HEK293 (cell line): Measurements from ENCODE around the gene UBE2D1.
A peak's percentile ranks its signal among the peaks of the same experiment; 100 is the strongest.

Experiments used
- CTCF ChIA-PET: fragments of 350-600 bp; formaldehyde crosslinking; extraction: SDS; loops from one replicate; lab custom pipeline; 2021; ENCODE audit warnings: antibody characterized with exemption; lab: Yijun Ruan, JAX
- POLR2A ChIA-PET: fragments of 300-600 bp; formaldehyde crosslinking; extraction: SDS; loops from one replicate; lab custom pipeline; 2020; ENCODE audit warnings: antibody characterized with exemption, inconsistent platforms; lab: Yijun Ruan, JAX
- H3K27ac ChIP-seq: fragments of 200-500 bp; sonication (Bioruptor generic); 2 replicates; pipeline ENCODE4 v1.5.1; 2014; ENCODE audit warnings: low read depth, low read length, control low read depth, inconsistent platforms; ENCODE audit errors: extremely low read depth
- H3K36me3 ChIP-seq, 2 experiments: fragments of 200-500 bp in 1 of 2; sonication (Bioruptor generic) in 1 of 2; 1 replicate in 1 of 2; 2 replicates in 1 of 2; pipeline ENCODE4 v1.5.1; 2014 to 2017; ENCODE audit warnings: inconsistent platforms in 2 of 2, low read length in 2 of 2; ENCODE audit not compliant: control insufficient read depth in 2 of 2, insufficient read depth in 1 of 2
- H3K4me1 ChIP-seq: fragments of 200-500 bp; sonication (Bioruptor generic); 2 replicates; pipeline ENCODE4 v1.5.1; 2014; ENCODE audit warnings: mild to moderate bottlenecking, low read length, inconsistent platforms; ENCODE audit not compliant: control insufficient read depth, insufficient read depth
- H3K4me3 ChIP-seq: 2 replicates; pipeline ENCODE4 v1.5.1; 2011; ENCODE audit warnings: low read depth, mild to moderate bottlenecking, control low read depth, low read length, moderate library complexity
- H3K9me3 ChIP-seq: fragments of 200-500 bp; sonication (Bioruptor generic); 2 replicates; pipeline ENCODE4 v1.5.1; 2014; ENCODE audit warnings: low read depth, low read length, inconsistent platforms; ENCODE audit not compliant: control insufficient read depth, insufficient read depth
- BCL11A ChIP-seq: fragments of 450-650 bp; formaldehyde crosslinking; IDR thresholded peaks from 2 replicates; pipeline ENCODE4 v1.5.1; 2016; ENCODE audit warnings: low read depth, missing biosample characterization, missing genetic modification characterization
- GFI1B ChIP-seq: fragments of 450-650 bp; formaldehyde crosslinking; IDR thresholded peaks from 2 replicates; pipeline ENCODE4 v1.5.1; 2016; ENCODE audit warnings: missing biosample characterization, missing genetic modification characterization
- KLF7 ChIP-seq: fragments of 450-650 bp; formaldehyde crosslinking; IDR thresholded peaks from 2 replicates; pipeline ENCODE4 v1.5.1; 2016; ENCODE audit warnings: missing biosample characterization, missing genetic modification characterization, borderline replicate concordance
- PRDM1 ChIP-seq: fragments of 450-650 bp; formaldehyde crosslinking; IDR thresholded peaks from 2 replicates; pipeline ENCODE4; 2016; ENCODE audit warnings: missing biosample characterization, missing genetic modification characterization
- WT1 ChIP-seq: fragments of 450-650 bp; formaldehyde crosslinking; IDR thresholded peaks from 2 replicates; pipeline ENCODE4 v1.5.1; 2016; ENCODE audit warnings: missing biosample characterization, missing genetic modification characterization
- ZNF138 ChIP-seq: fragments of 450-650 bp; formaldehyde crosslinking; IDR thresholded peaks from 2 replicates; pipeline ENCODE4 v1.5.1; 2016; ENCODE audit warnings: missing biosample characterization, missing genetic modification characterization, borderline replicate concordance
- ZNF140 ChIP-seq: fragments of 450-650 bp; formaldehyde crosslinking; IDR thresholded peaks from 2 replicates; pipeline ENCODE4 v1.5.1; 2016; ENCODE audit warnings: missing biosample characterization, missing genetic modification characterization
- ZNF157 ChIP-seq: fragments of 450-650 bp; formaldehyde crosslinking; IDR thresholded peaks from 2 replicates; pipeline ENCODE4 v1.5.1; 2016; ENCODE audit warnings: missing biosample characterization, missing genetic modification characterization
- ZNF184 ChIP-seq: fragments of 450-650 bp; IDR thresholded peaks from 2 replicates; pipeline ENCODE4 v1.5.1; 2018; ENCODE audit warnings: missing biosample characterization, mild to moderate bottlenecking, missing genetic modification characterization
- ZNF214 ChIP-seq: fragments of 450-650 bp; formaldehyde crosslinking; IDR thresholded peaks from 2 replicates; pipeline ENCODE4 v1.5.1; 2017; ENCODE audit warnings: missing biosample characterization, mild to moderate bottlenecking, missing genetic modification characterization, borderline replicate concordance
- ZNF324 ChIP-seq: fragments of 450-650 bp; formaldehyde crosslinking; IDR thresholded peaks from 2 replicates; pipeline ENCODE4 v1.5.1; 2016; ENCODE audit warnings: missing biosample characterization, missing genetic modification characterization
- ZNF514 ChIP-seq: fragments of 450-650 bp; formaldehyde crosslinking; IDR thresholded peaks from 2 replicates; pipeline ENCODE4 v1.5.1; 2016; ENCODE audit warnings: missing biosample characterization, missing genetic modification characterization
- ZNF561 ChIP-seq: fragments of 450-650 bp; IDR thresholded peaks from 2 replicates; pipeline ENCODE4 v1.5.1; 2018; ENCODE audit warnings: missing biosample characterization, missing genetic modification characterization, borderline replicate concordance
- ZNF600 ChIP-seq: fragments of 450-650 bp; formaldehyde crosslinking; IDR thresholded peaks from 2 replicates; pipeline ENCODE4 v1.5.1; 2016; ENCODE audit warnings: missing biosample characterization, missing genetic modification characterization
- ZNF654 ChIP-seq: fragments of 450-650 bp; formaldehyde crosslinking; IDR thresholded peaks from 2 replicates; pipeline ENCODE4 v1.5.1; 2016; ENCODE audit warnings: low read depth, missing biosample characterization, missing genetic modification characterization
- ZNF660 ChIP-seq: fragments of 450-650 bp; IDR thresholded peaks from 2 replicates; pipeline ENCODE4 v1.5.1; 2018; ENCODE audit warnings: missing biosample characterization, mild to moderate bottlenecking, missing genetic modification characterization
- ZNF776 ChIP-seq: fragments of 450-650 bp; formaldehyde crosslinking; IDR thresholded peaks from 2 replicates; pipeline ENCODE4 v1.5.0; 2017; ENCODE audit warnings: missing biosample characterization, missing genetic modification characterization, borderline replicate concordance
- ZNF791 ChIP-seq: fragments of 450-650 bp; formaldehyde crosslinking; IDR thresholded peaks from 2 replicates; pipeline ENCODE4 v1.5.1; 2016; ENCODE audit warnings: missing biosample characterization, missing genetic modification characterization
- TF ChIP-seq, protein P1 (sequence below): fragments of 450-650 bp; formaldehyde crosslinking; IDR thresholded peaks from 2 replicates; pipeline ENCODE4 v1.5.1; 2016; ENCODE audit warnings: missing biosample characterization, missing genetic modification characterization
- TF ChIP-seq, protein P2 (sequence below): fragments of 450-650 bp; formaldehyde crosslinking; IDR thresholded peaks from 2 replicates; pipeline ENCODE4 v1.5.1; 2016; ENCODE audit warnings: missing biosample characterization, missing genetic modification characterization
- TF ChIP-seq, protein P3 (sequence below): fragments of 450-650 bp; formaldehyde crosslinking; IDR thresholded peaks from 2 replicates; pipeline ENCODE4 v1.5.1; 2016; ENCODE audit warnings: missing biosample characterization, missing genetic modification characterization
- TF ChIP-seq, protein P4 (sequence below): fragments of 450-650 bp; formaldehyde crosslinking; IDR thresholded peaks from 2 replicates; pipeline ENCODE4 v1.5.1; 2016; ENCODE audit warnings: missing biosample characterization, missing genetic modification characterization
- TF ChIP-seq, protein P5 (sequence below): IDR thresholded peaks from 2 replicates; pipeline ENCODE4 v1.6.1; 2011; ENCODE audit warnings: mild to moderate bottlenecking, low read depth, low read length, borderline replicate concordance
- TF ChIP-seq, protein P6 (sequence below): fragments of 450-650 bp; formaldehyde crosslinking; IDR thresholded peaks from 2 replicates; pipeline ENCODE4 v1.5.1; 2016; ENCODE audit warnings: missing biosample characterization, missing genetic modification characterization

The UBE2D1 gene

DNA sequence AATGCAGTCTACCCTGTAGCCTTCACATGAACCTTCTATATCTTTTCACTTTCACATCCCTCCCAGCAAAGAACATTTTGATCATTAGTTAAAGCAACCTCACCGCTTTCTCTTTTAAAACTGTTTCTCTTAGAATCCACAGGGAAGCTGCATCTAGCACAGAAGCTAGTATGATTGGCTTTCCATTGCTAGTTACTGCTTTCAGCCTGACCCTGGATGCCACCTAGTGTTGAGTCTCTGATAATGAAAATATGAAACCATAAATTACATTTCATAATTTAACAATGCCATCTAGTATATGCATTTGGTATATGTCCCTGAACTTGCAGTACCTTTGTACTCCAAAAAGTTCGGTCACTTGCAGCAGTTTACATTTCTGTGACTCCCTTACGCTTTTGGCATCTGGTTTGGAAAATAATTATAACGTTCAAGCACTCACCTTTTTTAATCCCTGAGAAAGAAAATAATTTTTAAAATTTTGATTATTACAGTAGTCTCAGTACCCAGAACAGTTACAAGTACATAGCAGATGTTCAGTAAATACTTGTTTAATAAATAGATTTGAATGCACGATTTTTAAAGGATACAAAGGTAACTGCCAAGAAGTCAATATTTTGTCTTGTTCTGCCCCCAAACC, 43.1 kb upstream of the UBE2D1 start:
- CTCF ChIA-PET = interaction anchor here (0.6 to 4.0 kb wide), 14 partner anchors 8 to 119 kb away, joined by 3 to 103 read pairs (median 4); partner anchors contain the start of gene CISD1
- H3K36me3 ChIP-seq = peaks cover 0 to 3% of the 10 kb centered on the region in 2 experiments
- H3K27ac ChIP-seq = no peak overlapping the region
- no peak for TF ChIP-seq ZNF138 (tag by site-specific recombination)
- TF ChIP-seq, protein P1, sequence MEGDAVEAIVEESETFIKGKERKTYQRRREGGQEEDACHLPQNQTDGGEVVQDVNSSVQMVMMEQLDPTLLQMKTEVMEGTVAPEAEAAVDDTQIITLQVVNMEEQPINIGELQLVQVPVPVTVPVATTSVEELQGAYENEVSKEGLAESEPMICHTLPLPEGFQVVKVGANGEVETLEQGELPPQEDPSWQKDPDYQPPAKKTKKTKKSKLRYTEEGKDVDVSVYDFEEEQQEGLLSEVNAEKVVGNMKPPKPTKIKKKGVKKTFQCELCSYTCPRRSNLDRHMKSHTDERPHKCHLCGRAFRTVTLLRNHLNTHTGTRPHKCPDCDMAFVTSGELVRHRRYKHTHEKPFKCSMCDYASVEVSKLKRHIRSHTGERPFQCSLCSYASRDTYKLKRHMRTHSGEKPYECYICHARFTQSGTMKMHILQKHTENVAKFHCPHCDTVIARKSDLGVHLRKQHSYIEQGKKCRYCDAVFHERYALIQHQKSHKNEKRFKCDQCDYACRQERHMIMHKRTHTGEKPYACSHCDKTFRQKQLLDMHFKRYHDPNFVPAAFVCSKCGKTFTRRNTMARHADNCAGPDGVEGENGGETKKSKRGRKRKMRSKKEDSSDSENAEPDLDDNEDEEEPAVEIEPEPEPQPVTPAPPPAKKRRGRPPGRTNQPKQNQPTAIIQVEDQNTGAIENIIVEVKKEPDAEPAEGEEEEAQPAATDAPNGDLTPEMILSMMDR (tag by site-specific recombination) = peak; percentile 58; the same call in 1 of the 2 replicates
- TF ChIP-seq PRDM1 = peak; percentile 60
- TF ChIP-seq ZNF654 (tag by site-specific recombination) = peak; percentile 66
- 0 out of 2 replicates have a peak, but pooled peaks have one; percentile 22 for TF ChIP-seq ZNF660 (tag by site-specific recombination)
- no peak overlapping the region for H3K4me3 ChIP-seq
- H3K4me1 ChIP-seq = no peaks in the 10 kb centered on the region
- POLR2A ChIA-PET = interaction anchor here (1.2 to 2.9 kb wide), 2 partner anchors 22 to 43 kb away, joined by 3 to 12 read pairs; partner anchors contain the start of genes CISD1 and UBE2D1
- no peaks in the 10 kb centered on the region for H3K9me3 ChIP-seq

DNA sequence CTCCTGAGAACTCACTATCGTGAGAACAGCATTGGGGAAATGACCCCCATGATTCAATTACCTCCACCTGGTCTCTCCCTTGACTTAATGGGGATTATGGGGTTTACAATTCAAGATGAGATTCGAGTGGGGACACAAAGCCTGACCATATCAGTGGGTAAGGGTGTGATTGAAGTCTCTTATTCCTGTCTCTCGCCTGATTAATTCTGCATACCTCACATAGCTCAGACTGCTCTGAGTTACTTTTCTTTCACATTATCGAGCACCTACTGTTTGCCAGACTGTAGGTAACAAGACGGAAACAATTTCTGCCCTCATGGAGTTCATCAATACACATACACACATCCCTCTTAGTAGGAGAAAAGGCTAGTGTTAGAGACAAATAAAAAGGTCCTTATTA, 40.8 kb upstream of the UBE2D1 start:
- Histone ChIP-seq H3K27ac (no peak overlapping the region), H3K4me3 (no peak overlapping the region), H3K9me3 (no peaks in the 10 kb centered on the region), H3K36me3 (peaks cover 0 to 3% of the 10 kb centered on the region in 2 experiments; a peak in 1 of 3 replicates), H3K4me1 (no peaks in the 10 kb centered on the region)
- CTCF ChIA-PET = interaction anchor here (0.6 to 3.5 kb wide), 2 partner anchors 91 to 117 kb away, joined by 3 to 24 read pairs; no protein-coding TSS in a partner anchor
- POLR2A ChIA-PET = interaction anchor here (1.2 kb wide), 1 partner anchor 25 kb away, joined by 3 read pairs; the partner anchor contains the start of gene CISD1
- TF ChIP-seq, protein P2, sequence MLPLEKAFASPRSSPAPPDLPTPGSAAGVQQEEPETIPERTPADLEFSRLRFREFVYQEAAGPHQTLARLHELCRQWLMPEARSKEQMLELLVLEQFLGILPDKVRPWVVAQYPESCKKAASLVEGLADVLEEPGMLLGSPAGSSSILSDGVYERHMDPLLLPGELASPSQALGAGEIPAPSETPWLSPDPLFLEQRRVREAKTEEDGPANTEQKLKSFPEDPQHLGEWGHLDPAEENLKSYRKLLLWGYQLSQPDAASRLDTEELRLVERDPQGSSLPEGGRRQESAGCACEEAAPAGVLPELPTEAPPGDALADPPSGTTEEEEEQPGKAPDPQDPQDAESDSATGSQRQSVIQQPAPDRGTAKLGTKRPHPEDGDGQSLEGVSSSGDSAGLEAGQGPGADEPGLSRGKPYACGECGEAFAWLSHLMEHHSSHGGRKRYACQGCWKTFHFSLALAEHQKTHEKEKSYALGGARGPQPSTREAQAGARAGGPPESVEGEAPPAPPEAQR (tag by site-specific recombination) = no peak
- TF ChIP-seq, protein P3, sequence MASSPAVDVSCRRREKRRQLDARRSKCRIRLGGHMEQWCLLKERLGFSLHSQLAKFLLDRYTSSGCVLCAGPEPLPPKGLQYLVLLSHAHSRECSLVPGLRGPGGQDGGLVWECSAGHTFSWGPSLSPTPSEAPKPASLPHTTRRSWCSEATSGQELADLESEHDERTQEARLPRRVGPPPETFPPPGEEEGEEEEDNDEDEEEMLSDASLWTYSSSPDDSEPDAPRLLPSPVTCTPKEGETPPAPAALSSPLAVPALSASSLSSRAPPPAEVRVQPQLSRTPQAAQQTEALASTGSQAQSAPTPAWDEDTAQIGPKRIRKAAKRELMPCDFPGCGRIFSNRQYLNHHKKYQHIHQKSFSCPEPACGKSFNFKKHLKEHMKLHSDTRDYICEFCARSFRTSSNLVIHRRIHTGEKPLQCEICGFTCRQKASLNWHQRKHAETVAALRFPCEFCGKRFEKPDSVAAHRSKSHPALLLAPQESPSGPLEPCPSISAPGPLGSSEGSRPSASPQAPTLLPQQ (tag by site-specific recombination) = no peak
- TF ChIP-seq KLF7 (no peak), WT1 (tag by site-specific recombination) (no peak), ZNF561 (tag by site-specific recombination) (no peak), GFI1B (no peak), ZNF514 (tag by site-specific recombination) (no peak), ZNF324 (tag by site-specific recombination) (no peak), ZNF600 (tag by site-specific recombination) (no peak), ZNF214 (tag by site-specific recombination) (no peak), ZNF140 (tag by site-specific recombination) (no peak), ZNF791 (tag by site-specific recombination) (no peak), BCL11A (no peak), ZNF157 (tag by site-specific recombination) (no peak), ZNF776 (tag by site-specific recombination) (no peak), ZNF184 (no peak)
- TF ChIP-seq, protein P4, sequence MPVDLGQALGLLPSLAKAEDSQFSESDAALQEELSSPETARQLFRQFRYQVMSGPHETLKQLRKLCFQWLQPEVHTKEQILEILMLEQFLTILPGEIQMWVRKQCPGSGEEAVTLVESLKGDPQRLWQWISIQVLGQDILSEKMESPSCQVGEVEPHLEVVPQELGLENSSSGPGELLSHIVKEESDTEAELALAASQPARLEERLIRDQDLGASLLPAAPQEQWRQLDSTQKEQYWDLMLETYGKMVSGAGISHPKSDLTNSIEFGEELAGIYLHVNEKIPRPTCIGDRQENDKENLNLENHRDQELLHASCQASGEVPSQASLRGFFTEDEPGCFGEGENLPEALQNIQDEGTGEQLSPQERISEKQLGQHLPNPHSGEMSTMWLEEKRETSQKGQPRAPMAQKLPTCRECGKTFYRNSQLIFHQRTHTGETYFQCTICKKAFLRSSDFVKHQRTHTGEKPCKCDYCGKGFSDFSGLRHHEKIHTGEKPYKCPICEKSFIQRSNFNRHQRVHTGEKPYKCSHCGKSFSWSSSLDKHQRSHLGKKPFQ = no peak
- TF ChIP-seq, protein P5, sequence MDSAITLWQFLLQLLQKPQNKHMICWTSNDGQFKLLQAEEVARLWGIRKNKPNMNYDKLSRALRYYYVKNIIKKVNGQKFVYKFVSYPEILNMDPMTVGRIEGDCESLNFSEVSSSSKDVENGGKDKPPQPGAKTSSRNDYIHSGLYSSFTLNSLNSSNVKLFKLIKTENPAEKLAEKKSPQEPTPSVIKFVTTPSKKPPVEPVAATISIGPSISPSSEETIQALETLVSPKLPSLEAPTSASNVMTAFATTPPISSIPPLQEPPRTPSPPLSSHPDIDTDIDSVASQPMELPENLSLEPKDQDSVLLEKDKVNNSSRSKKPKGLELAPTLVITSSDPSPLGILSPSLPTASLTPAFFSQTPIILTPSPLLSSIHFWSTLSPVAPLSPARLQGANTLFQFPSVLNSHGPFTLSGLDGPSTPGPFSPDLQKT = no peak
- TF ChIP-seq, protein P6, sequence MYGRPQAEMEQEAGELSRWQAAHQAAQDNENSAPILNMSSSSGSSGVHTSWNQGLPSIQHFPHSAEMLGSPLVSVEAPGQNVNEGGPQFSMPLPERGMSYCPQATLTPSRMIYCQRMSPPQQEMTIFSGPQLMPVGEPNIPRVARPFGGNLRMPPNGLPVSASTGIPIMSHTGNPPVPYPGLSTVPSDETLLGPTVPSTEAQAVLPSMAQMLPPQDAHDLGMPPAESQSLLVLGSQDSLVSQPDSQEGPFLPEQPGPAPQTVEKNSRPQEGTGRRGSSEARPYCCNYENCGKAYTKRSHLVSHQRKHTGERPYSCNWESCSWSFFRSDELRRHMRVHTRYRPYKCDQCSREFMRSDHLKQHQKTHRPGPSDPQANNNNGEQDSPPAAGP (tag by site-specific recombination) = no peak
